ENCODE results near the gene SOX13. TPM values are rescaled to one million over a fixed set of nuclear protein-coding genes. Genes with fewer than 3 reads are reported as not detected.
A peak's percentile ranks its signal among the peaks of the same experiment; 100 is the strongest.

Gene SOX13
- total and polyA plus RNA-seq, 8 donors, result 12.0 to 27.2 (median 17.2) TPM

DNA sequence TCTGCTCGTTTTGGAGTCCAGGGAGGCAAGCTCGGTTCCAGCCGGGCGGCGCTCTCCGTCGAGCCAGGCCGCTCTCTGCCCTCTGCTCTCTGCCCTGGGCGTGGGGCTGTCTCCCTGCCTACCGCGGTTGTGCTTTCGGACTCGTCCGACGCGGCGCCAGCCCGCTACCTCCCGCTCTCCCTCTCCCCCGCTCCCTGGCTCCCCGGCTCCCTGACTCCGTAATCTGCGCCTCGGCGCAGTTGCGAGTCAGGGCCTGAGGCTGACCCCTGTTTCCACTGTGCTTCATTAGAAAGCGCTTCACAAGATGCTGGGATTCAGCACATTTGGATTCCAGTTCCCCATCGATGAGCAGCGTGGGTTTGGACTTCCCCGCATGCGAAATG lies 2.2 kb downstream of the SOX13 start:
- peak overlapping the region; percentile 31 to 87 (median 77) for H3K27ac ChIP-seq
- no peak for TF ChIP-seq CTCF (IDR thresholded peaks at IDR 0.05)
- peak overlapping the region; percentile 54 to 66 (median 62) for H3K4me3 ChIP-seq
- intact Hi-C loops (cut with DNase I), result loop anchor here in 1 of 3 donors (10.0 kb wide), 1 partner anchor 50 kb away; no protein-coding TSS in a partner anchor
- no peaks in the 10 kb centered on the region for H3K27me3 ChIP-seq
- FAIRE-seq (no peak), DNase-seq (peak in 2 of 6 donors; percentile 78 to 85), ATAC-seq (peak; percentile 30 to 48 (median 40))
- no peaks in the 10 kb centered on the region for H3K9me3 ChIP-seq
- H3K4me1 ChIP-seq, result peaks cover 27 to 33% (median 29%) of the 10 kb centered on the region in 3 donors
- 3% methylated on average over 31 of the region's 31 CpGs for WGBS, 2 donors
- H3K36me3 ChIP-seq, result no peaks in the 10 kb centered on the region

DNA sequence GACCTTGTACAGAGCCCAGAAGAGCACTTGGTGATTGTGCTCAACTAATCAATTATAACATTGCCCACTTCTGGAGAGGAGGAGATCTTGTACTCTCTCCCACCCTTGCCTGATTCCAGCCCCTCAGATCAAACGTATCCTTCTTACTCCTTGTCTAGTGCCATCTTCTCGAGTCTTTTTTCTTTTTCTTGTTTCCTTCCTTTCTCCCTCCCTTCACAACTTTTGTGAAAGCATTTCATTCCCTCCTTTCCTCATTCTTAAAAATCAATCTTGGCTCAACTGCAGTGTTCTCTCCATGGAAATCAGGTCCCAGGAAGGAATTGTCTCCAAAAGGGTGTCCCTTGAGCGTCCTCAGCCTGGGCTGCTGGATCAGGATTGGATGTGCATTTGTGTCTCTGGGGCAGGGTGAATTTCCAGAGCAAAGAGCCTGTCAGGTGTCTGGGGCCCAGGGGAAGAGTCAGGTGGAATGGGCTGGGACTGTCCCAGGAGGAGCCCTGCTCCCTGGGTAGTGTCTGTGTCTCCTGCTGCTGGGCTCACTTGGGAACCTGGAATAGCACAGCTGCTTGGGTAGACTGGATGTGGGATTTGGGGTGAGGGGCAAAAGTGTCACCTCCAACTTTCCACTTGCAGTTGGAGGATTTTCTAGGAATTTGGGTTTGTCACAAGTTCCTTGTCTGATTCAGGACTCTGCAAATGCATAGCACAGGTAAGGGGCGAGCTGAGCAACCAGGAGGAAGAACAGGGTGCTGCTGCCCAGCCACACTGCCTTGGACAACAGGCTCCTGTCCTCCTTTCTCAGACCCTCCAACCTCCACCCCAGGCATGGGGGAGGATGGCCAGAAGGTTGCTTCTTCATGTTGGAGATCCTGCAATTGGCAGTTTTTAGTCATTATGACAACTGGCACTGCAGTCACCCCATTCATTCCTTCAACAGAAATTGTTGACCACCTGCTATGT lies 3.3 kb downstream of the SOX13 start:
- no peaks in the 10 kb centered on the region for H3K36me3 ChIP-seq
- H3K27ac ChIP-seq, result peak overlapping the region in 2 of 4 donors; percentile 71 to 83
- H3K4me3 ChIP-seq, result no peak overlapping the region
- no peak for FAIRE-seq
- H3K9me3 ChIP-seq, result no peaks in the 10 kb centered on the region
- no peak for TF ChIP-seq CTCF (IDR thresholded peaks at IDR 0.05)
- no peaks in the 10 kb centered on the region for H3K27me3 ChIP-seq
- peaks cover 35 to 40% (median 40%) of the 10 kb centered on the region in 3 donors for H3K4me1 ChIP-seq
- DNase-seq, result no peak
- 57 to 75% methylated on average over 4 of the region's 4 CpGs for WGBS, 2 donors
- no peak for ATAC-seq
- intact Hi-C loops (cut with DNase I), result loop anchor here in 1 of 3 donors (10.0 kb wide), 1 partner anchor 49 kb away; no protein-coding TSS in a partner anchor

DNA sequence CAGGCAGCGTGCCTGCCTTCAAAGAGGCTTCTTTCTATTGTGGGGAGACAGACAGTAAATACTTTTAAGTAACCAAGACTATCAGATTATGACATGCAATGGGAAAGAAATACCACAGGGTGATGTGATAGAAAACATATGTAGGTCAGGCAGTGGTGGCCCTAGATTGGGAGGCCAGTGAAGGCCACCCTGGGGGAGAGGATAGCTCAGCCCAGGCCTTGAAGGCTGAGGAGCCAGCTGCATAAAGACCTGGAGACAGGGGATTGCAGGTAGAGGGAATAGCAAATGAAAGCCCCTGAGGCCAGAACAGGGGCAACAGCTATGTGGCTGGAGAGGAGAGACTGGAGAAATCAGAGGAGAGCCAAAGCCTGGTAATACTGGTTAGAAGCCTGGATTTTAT lies 4.0 kb downstream of the SOX13 start:
- FAIRE-seq (no peak), DNase-seq (no peak), ATAC-seq (no peak)
- no peaks in the 10 kb centered on the region for H3K36me3 ChIP-seq
- peaks cover 35 to 48% (median 44%) of the 10 kb centered on the region in 3 donors for H3K4me1 ChIP-seq
- H3K4me3 ChIP-seq, result no peak overlapping the region
- intact Hi-C loops (cut with DNase I), result loop anchor here in 1 of 3 donors (10.0 kb wide), 1 partner anchor 48 kb away; no protein-coding TSS in a partner anchor
- no peaks in the 10 kb centered on the region for H3K27me3 ChIP-seq
- H3K9me3 ChIP-seq, result no peaks in the 10 kb centered on the region
- H3K27ac ChIP-seq, result no peak overlapping the region
- 87 to 100% methylated on average over 1 of the region's 1 CpG for WGBS, 2 donors
- no peak for TF ChIP-seq CTCF (IDR thresholded peaks at IDR 0.05)

GRCh38 chr1:204077979-204078696 lies 5.2 kb downstream of the SOX13 start:
- DNase-seq (no peak), FAIRE-seq (no peak), ATAC-seq (no peak)
- Histone ChIP-seq H3K9me3 (no peaks in the 10 kb centered on the region), H3K27me3 (no peaks in the 10 kb centered on the region), H3K4me1 (peaks cover 42 to 59% (median 55%) of the 10 kb centered on the region in 3 donors), H3K27ac (peak overlapping the region; percentile 4 to 94 (median 81)), H3K36me3 (no peaks in the 10 kb centered on the region), H3K4me3 (no peak overlapping the region)
- no peak for TF ChIP-seq CTCF (IDR thresholded peaks at IDR 0.05)
- intact Hi-C loops (cut with DNase I), result loop anchor here in 1 of 3 donors (10.0 kb wide), 1 partner anchor 47 kb away; no protein-coding TSS in a partner anchor
- WGBS, 2 donors, result 44% methylated on average over 17 of the region's 17 CpGs

Measured in pancreas (tissue), 10 donors.